Neural cell (in vitro differentiated cells): Measurements from ENCODE around the gene THBD.

ENCODE experiments used
- CTCF ChIP-seq: fragments of 450-650 bp; IDR thresholded peaks from 2 replicates; pipeline ENCODE4 v1.5.1; 2014; ENCODE audit warnings: antibody characterized with exemption, mild to moderate bottlenecking, moderate library complexity; ENCODE audit not compliant: poor library complexity, severe bottlenecking
- EZH2 ChIP-seq: fragments of 200-600, 300-800 bp; shearing (Covaris generic), sonication (generic); IDR thresholded peaks from 2 replicates; pipeline ENCODE4 v1.6.1; 2014; ENCODE audit warnings: antibody characterized with exemption, low read length, borderline replicate concordance, mild to moderate bottlenecking; ENCODE audit not compliant: insufficient read depth, poor library complexity, severe bottlenecking
- POLR2AphosphoS5 ChIP-seq: IDR thresholded peaks from 2 replicates; pipeline ENCODE4 v1.6.1; 2012
- RAD21 ChIP-seq: fragments of 450-650 bp; conservative IDR thresholded peaks from 2 replicates; pipeline ENCODE4 v1.6.1; 2014; ENCODE audit warnings: antibody characterized with exemption, mild to moderate bottlenecking, moderate library complexity
- REST ChIP-seq: IDR thresholded peaks from 2 replicates; pipeline ENCODE4 v1.6.1; 2012; ENCODE audit warnings: borderline replicate concordance
- SMC3 ChIP-seq: fragments of 450-650 bp; conservative IDR thresholded peaks from 2 replicates; pipeline ENCODE4 v1.6.1; 2014; ENCODE audit warnings: antibody characterized with exemption, mild to moderate bottlenecking, moderate library complexity; ENCODE audit not compliant: poor library complexity
- TAF1 ChIP-seq: IDR thresholded peaks from 2 replicates; pipeline ENCODE4 v1.6.1; 2012; ENCODE audit warnings: low read depth

- TF ChIP-seq TAF1 (no peak), RAD21 (no peak), CTCF (no peak), EZH2 (no peak), POLR2AphosphoS5 (peak; percentile 91), REST (peak; percentile 100), SMC3 (no peak)
These were observed 16.1 kb upstream of the THBD start for GRCh38 chr20:23065266-23066201.
